ENCODE results near the gene FCRL1.

The FCRL1 gene

DNA sequence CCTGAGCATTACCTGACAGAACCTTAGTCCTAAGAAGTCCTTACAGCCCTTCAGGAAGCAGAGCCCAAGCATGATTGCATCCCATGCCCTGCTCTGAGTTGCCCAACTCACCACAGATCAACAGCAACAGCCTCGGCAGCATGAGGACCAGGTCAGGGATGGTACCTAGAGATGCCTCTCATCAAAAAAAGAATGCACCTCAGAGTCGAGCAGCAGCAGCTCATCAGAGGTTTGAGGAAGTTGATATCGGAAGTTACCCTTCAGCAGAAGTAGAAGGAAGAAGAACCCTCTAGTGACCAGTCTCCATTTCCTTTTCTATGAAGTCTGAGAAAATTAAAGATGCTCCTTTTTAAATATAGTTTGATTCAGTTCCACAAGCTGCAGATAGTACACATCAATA lies at the start of gene FCRL1:
FCRL1 (minus strand) TSS at position 225 of the 400 bp plus-strand sequence; CDS start at position 142, 83 bp downstream.
- DNase-seq (ENCODE audit: low read depth in 2 of 2), result no peak

- no peak for DNase-seq (ENCODE audit: low read depth in 2 of 2)
These were observed 48.7 kb upstream of the FCRL1 start for GRCh38 chr1:157868654-157869053.

- no peak for DNase-seq (ENCODE audit: low read depth in 2 of 2)
These were observed 42.5 kb upstream of the FCRL1 start for GRCh38 chr1:157862114-157863070.

GRCh38 chr1:157856538-157856937 lies 36.6 kb upstream of the FCRL1 start:
- DNase-seq (ENCODE audit: low read depth in 2 of 2), result no peak

GRCh38 chr1:157852476-157852875 lies 32.6 kb upstream of the FCRL1 start:
- no peak for DNase-seq (ENCODE audit: low read depth in 2 of 2)

GRCh38 chr1:157849229-157849875 lies 29.4 kb upstream of the FCRL1 start:
- DNase-seq (ENCODE audit: low read depth in 2 of 2), result no peak

- no peak for DNase-seq (ENCODE audit: low read depth in 2 of 2)
These were observed 24.3 kb upstream of the FCRL1 start for GRCh38 chr1:157844089-157844830.

GRCh38 chr1:157842939-157843338 lies 23.0 kb upstream of the FCRL1 start:
- no peak for DNase-seq (ENCODE audit: low read depth in 2 of 2)

GRCh38 chr1:157841708-157842107 lies 21.8 kb upstream of the FCRL1 start, which contains the start of gene CD5L:
CD5L (minus strand) TSS chr1:157841808; CDS start chr1:157841701, 107 bp downstream.
- DNase-seq (ENCODE audit: low read depth in 2 of 2), result no peak

DNA sequence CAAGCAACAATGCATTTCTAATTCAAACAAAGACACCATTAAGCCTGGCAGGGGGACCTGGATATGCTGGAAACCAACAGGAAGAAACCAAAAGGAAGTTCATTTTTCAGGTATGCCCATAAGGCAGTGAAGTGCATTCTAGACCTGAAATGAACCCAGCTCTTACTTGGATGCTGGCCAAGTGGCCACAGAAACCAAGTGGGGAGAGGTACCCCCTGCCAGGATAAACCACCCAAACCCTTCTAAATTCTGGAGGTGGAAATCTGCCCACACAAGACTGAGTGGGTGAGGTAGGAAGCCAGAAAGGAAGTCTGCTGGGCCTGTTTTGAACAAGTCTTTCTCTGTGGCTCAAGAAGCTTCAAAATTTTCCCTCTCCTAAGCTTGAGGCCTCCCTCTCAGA lies 19.0 kb upstream of the FCRL1 start:
- no peak for DNase-seq (ENCODE audit: low read depth in 2 of 2)

DNA sequence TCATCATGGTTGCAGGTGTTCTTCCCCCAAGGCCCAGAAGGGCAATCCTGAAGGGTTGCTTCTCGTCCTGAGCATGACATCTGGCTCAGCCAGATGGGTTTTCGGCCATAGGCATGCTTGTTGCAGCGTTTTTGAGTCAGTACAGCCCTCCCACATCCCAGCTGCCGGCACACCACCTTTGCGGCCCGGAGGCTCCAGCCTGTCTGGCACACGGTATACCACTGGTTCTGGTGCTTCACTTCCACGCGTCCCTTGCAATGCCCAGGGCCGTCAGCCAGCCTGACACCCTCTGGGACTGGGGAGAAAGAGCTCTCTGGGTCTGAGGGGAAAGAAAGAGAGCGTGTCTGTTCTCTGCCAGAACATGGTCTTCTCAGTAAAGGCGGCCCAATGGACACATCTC lies 14.5 kb upstream of the FCRL1 start:
- no peak for DNase-seq (ENCODE audit: low read depth in 2 of 2)

GRCh38 chr1:157833145-157833544 lies 13.2 kb upstream of the FCRL1 start:
- no peak for DNase-seq (ENCODE audit: low read depth in 2 of 2)

DNA sequence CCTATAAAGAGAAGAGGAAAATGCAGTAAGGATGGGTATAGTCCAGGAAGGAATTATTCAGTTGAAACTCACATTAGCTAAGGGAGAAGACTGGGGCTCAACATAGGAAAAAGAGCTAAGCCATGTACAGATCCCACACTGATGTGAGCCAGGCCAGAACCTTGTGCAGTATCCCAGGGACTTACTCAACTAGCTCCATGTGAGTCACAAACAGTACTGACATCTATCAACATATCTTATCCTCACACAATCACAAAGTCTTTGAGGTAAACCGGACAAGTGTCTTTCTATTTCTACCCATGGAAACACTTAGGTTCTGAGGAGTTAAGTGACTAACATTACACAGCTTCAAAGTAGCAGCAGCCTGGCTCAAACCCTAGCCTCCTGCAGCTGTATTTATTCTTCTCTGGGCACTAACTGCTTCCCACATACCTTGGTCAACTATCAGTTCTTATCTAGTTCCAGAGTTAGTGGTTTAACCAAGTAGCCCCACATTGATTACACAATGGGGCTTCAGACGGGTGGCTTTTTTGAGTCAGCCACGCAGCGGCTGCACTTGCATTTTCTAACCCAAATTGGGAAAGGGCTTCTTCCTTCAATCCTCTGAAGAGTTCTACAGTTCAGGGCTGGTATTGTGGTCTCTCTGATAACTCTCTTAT lies 12.2 kb upstream of the FCRL1 start:
- DNase-seq (ENCODE audit: low read depth in 2 of 2), result no peak

DNA sequence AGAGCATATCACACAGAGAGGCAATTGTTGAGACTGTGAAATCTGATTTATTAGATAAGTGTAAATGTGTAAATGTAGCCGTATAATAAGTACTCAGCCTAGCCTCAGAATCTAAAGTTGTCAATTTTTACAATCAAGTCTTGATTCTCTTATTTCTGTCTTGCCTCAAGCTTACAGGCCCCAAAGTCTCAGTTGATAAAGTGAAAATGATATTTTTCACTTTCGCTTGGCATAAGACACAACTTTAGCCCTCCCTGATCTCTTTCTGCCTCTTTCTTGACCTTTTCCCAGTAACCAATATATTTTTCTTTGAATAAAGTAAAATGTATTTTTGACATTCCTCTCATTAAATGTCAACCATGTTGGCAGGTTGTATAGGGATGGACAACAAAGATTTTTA lies 11.0 kb upstream of the FCRL1 start:
- no peak for DNase-seq (ENCODE audit: low read depth in 2 of 2)

GRCh38 chr1:157829711-157830110 lies 9.8 kb upstream of the FCRL1 start:
- DNase-seq (ENCODE audit: low read depth in 2 of 2), result no peak

DNA sequence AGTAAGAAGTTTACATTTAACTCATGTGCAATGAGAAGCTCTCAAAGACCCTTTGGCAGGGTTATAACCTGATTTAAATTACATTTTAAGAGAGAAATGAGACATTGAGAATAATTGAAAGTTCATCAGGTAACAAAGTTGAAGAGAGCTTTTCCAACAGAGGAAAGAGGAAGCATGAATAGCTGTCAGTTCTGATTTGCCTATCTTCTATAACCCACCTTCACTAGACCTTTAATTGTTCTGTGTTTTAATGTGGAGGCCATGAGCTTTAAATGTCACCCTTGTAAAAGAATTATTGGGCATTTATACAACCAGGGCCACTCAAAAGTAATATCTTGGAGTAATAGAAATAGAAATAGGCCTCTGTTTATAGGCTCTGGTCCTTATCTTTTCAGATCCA lies 9.3 kb upstream of the FCRL1 start:
- DNase-seq (ENCODE audit: low read depth in 2 of 2), result no peak

- DNase-seq (ENCODE audit: low read depth in 2 of 2), result no peak
These were observed 379 bp upstream of the FCRL1 start for GRCh38 chr1:157820299-157820698.

DNA sequence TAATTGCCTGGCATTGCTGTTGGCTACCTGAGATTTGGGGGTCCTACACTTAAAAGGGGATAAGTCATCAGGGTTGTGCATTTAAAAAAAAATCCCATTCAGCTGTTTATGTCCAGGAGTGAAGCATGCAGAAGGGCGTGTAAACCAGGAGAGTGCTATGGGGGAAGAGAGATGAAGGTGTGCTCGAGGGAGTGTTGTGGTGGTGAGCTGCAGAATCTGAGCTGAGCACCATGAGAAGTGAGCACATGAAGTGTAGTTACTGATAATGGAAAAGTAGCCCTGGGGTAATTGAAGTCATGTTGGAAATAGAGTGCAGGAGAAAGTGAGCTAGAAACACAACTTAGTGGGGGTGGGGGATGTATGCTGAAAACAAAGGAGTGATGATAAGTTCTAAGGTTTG lies 705 bp downstream of the FCRL1 start:
- DNase-seq (ENCODE audit: low read depth in 2 of 2), result no peak

DNA sequence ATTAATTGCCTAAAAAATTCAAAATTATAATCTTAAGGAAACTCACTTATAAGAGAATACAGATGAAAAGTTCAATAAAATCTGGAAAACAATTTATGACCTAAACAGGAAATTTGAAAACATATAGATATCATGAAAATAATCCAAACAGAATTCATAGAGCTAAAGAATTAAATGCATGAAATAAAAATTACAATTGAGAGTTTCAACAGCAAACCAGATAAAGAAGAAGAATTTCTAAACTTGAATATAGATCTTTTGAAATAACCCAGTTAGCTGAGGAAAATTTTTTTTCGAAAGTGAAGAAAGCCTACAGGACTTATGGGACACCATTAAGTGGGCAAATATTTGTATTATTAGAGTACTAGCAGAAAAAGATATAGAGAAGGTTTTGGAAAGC lies 6.7 kb downstream of the FCRL1 start:
- no peak for DNase-seq (ENCODE audit: low read depth in 2 of 2)

DNA sequence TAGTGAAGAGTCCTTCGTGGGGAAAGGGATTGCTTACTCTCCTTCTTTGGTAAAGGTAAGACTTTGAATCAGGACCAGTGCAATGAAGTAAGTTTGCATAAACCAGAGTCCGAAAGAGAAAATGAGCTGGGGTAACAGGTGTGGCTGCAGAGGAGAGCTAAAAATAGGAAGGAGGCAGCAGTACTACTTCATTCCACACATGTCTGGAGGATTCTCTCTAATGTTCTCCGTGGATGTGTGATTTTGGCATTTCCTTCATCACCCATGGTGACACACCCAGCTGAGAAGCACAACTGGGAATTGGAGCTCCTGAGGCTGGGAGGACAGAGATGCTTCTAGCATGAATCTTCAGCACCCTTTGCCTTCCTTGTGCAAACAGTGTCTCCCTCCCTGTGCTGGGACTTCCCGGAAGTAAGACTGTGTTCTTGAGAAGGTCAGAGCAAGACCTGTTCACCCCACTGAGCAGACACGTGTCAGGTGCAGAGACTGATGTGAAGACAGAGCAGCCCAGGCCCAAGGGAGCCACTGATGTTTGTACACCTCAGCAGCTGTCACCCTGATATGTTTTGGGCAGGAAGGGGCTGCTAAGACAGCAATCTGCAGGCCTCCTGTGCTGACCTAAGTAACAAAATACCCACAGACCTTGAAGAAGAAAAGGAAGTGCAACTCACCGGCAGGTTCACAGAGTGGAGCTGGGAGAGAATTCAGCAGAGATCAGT lies 13.3 kb downstream of the FCRL1 start:
- DNase-seq (ENCODE audit: low read depth in 2 of 2), result no peak

GRCh38 chr1:157803851-157804250 lies 16.1 kb downstream of the FCRL1 start:
- DNase-seq (ENCODE audit: low read depth in 2 of 2), result no peak

All from stimulated activated CD4-positive, alpha-beta T cell treated with anti-CD3 and anti-CD28 coated beads, Interleukin-15, amount 100 ng/mL, for 48 hours (primary cell).